Small intestine (tissue), 7 donors: ENCODE measurements around the gene HNRNPR. TPM values are rescaled to one million over a fixed set of nuclear protein-coding genes. Genes with fewer than 3 reads are reported as not detected.
"Not testable (repeated sequence)": the region's sequence is repeated elsewhere in the genome, so short reads cannot be mapped to it uniquely, and the experiment has no call there.

ENCODE experiments used
- DNase-seq, 2 donors: peaks; one replicate each; pipeline versions ENCODE4 v3.0.0 to v3.0.0-alpha.2; 2013
- FAIRE-seq: peaks from 2 replicates; lab custom pipeline; 2012; peaks lifted over from hg19 to GRCh38; lab: Jason Lieb, UNC
- H3K27ac ChIP-seq, 3 donors: one replicate each; pipeline ENCODE4 v1.5.1; 2013; ENCODE audit warnings: low read length in 2 of 3, mild to moderate bottlenecking in 2 of 3, control low read depth in 1 of 3, inconsistent platforms in 1 of 3, low read depth in 1 of 3, moderate library complexity in 1 of 3
- H3K27me3 ChIP-seq, 3 donors: one replicate each; pipeline ENCODE4 v1.6.1; 2013; ENCODE audit warnings: low read length in 3 of 3, inconsistent platforms in 1 of 3; ENCODE audit not compliant: control insufficient read depth in 3 of 3, insufficient read depth in 3 of 3
- H3K36me3 ChIP-seq, 3 donors: one replicate each; pipeline ENCODE4 v1.6.1; 2013; ENCODE audit warnings: low read length in 3 of 3, inconsistent platforms in 1 of 3, low read depth in 1 of 3, mild to moderate bottlenecking in 1 of 3, moderate library complexity in 1 of 3; ENCODE audit not compliant: control insufficient read depth in 3 of 3, insufficient read depth in 2 of 3
- H3K4me1 ChIP-seq, 3 donors: one replicate each; pipeline ENCODE4 v1.6.1; 2013; ENCODE audit warnings: low read length in 2 of 3, inconsistent platforms in 1 of 3, low read depth in 1 of 3, mild to moderate bottlenecking in 1 of 3, moderate library complexity in 1 of 3; ENCODE audit not compliant: control insufficient read depth in 3 of 3, insufficient read depth in 2 of 3
- H3K4me3 ChIP-seq, 3 donors: one replicate each; pipeline ENCODE4 v1.5.1; 2013; ENCODE audit warnings: low read length in 3 of 3, control low read depth in 1 of 3, inconsistent platforms in 1 of 3, low read depth in 1 of 3, mild to moderate bottlenecking in 1 of 3, moderate library complexity in 1 of 3
- H3K9me3 ChIP-seq, 2 donors: one replicate each; pipeline ENCODE4 v1.6.1; 2013; ENCODE audit warnings: low read depth in 1 of 2, low read length in 1 of 2; ENCODE audit not compliant: control insufficient read depth in 2 of 2, insufficient read depth in 1 of 2
- WGBS, 3 donors: extraction: QIAGEN DNeasy Blood & Tissue Kit; methylation state at CpG; one replicate each; pipeline ENCODE4 v1.1.7; 2013; 5-methylcytosine and 5-hydroxymethylcytosine counted together
- polyA plus RNA-seq, 4 donors: library from polyadenylated mRNA; stranded (reverse) in 3 of 4; unstranded in 1 of 4; fragments of 200-250 nt in 3 of 4; fragments of 120-200 nt in 1 of 4; gene quantifications; one replicate each; pipeline versions ENCODE4 v1.2.1 to v1.2.3, GENCODE V29; 2013
- donor health status: healthy with polysubstance abuse.
- donor health status: control.
- donor health status: control.
- donor health status: Bipolar disorder and iron deficiency.
- donor health status: healthy.

The HNRNPR gene
- polyA plus RNA-seq, 4 donors, result 47.8 to 148 (median 78.2) TPM

DNA sequence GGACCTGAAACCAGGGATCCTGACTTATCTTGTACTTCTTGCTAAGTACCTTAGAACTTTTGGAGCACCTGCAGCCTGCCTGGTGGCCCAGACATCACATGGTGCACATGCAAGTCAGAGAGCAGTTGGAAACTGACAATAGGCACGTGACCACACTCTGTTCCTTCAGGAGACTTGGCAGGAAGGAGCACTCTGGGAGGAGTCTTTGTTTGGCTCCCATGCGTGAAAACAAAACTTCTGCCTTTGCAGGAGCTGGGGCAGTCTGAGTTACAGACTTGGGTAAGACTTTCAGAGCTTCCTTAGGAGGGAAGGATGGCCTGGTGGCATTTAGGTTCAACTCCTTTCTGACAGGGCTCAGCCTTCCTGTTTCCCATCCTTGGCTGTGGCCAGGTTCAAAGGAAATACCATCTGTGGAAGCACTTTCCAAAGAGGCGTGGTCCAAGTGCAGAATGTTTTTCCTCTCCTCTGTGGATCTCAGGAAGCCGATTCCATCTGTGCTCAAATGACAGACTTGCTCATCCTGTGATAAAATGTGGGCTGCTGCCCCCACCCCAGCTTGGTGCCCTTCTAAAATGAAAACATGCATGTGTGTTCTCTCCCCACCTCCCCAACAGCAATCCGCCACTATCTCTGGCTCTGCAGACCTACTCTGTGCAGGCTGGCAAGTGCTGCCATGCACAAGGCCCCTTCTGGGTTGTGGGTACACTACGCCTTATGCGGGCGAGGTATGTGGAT is 39.7 kb upstream of the HNRNPR start:
- 70 to 87% (median 76%) methylated on average over 8 of the region's 8 CpGs for WGBS, 3 donors
- Histone ChIP-seq H3K4me1 (peaks cover 2 to 18% (median 9%) of the 10 kb centered on the region in 3 donors), H3K27me3 (no peaks in the 10 kb centered on the region), H3K9me3 (no peaks in the 10 kb centered on the region), H3K27ac (peak overlapping the region in 1 of 3 donors; percentile 43), H3K36me3 (peaks cover 0 to 18% (median 0%) of the 10 kb centered on the region in 3 donors), H3K4me3 (no peak overlapping the region)
- no peak for FAIRE-seq
- no peak for DNase-seq

- peaks cover 2 to 24% (median 11%) of the 10 kb centered on the region in 3 donors for H3K4me1 ChIP-seq
- H3K27me3 ChIP-seq, result no peaks in the 10 kb centered on the region
- peaks cover 0 to 15% (median 0%) of the 10 kb centered on the region in 3 donors for H3K36me3 ChIP-seq
- peak overlapping the region in 2 of 3 donors; percentile 51 to 68 for H3K27ac ChIP-seq
- H3K4me3 ChIP-seq, result no peak overlapping the region
- H3K9me3 ChIP-seq, result no peaks in the 10 kb centered on the region
- peak; percentile 79 to 94 for DNase-seq
- no peak for FAIRE-seq
- 20 to 58% (median 38%) methylated on average over 5 of the region's 5 CpGs for WGBS, 3 donors
Observed at GRCh38 chr1:23381233-23381885, 37.3 kb upstream of the HNRNPR start.

GRCh38 chr1:23380719-23381118 is 36.6 kb upstream of the HNRNPR start:
- H3K27me3 ChIP-seq, result no peaks in the 10 kb centered on the region
- FAIRE-seq (no peak), DNase-seq (no peak)
- 50 to 58% (median 57%) methylated on average over 5 of the region's 5 CpGs for WGBS, 3 donors
- peaks cover 2 to 24% (median 11%) of the 10 kb centered on the region in 3 donors for H3K4me1 ChIP-seq
- H3K4me3 ChIP-seq, result no peak overlapping the region
- no peaks in the 10 kb centered on the region for H3K9me3 ChIP-seq
- peak overlapping the region in 2 of 3 donors; percentile 51 to 68 for H3K27ac ChIP-seq
- H3K36me3 ChIP-seq, result peaks cover 0 to 13% (median 0%) of the 10 kb centered on the region in 3 donors

DNA sequence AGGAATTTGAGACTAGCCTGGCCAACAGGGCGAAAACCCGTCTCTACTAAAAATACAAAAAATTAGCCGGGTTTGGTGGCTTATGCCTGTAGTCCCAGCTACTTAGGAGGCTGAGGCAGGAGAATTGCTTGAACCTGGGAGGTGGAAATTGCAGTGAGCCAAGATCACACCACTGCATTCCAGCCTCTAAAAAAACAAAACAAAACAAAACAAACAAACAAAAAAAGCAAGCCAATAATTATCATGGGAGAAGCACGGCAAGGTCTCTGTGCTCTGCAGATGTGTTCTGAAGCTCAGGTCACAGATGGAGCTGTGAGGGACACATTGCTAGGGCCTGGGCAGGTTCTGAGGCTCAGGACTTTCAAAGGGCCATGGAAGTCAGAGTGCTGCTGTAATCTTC is 36.2 kb upstream of the HNRNPR start:
- H3K27ac ChIP-seq, result not testable (repeated sequence)
- WGBS, 3 donors, result 66 to 73% (median 68%) methylated on average over 4 of the region's 4 CpGs

DNA sequence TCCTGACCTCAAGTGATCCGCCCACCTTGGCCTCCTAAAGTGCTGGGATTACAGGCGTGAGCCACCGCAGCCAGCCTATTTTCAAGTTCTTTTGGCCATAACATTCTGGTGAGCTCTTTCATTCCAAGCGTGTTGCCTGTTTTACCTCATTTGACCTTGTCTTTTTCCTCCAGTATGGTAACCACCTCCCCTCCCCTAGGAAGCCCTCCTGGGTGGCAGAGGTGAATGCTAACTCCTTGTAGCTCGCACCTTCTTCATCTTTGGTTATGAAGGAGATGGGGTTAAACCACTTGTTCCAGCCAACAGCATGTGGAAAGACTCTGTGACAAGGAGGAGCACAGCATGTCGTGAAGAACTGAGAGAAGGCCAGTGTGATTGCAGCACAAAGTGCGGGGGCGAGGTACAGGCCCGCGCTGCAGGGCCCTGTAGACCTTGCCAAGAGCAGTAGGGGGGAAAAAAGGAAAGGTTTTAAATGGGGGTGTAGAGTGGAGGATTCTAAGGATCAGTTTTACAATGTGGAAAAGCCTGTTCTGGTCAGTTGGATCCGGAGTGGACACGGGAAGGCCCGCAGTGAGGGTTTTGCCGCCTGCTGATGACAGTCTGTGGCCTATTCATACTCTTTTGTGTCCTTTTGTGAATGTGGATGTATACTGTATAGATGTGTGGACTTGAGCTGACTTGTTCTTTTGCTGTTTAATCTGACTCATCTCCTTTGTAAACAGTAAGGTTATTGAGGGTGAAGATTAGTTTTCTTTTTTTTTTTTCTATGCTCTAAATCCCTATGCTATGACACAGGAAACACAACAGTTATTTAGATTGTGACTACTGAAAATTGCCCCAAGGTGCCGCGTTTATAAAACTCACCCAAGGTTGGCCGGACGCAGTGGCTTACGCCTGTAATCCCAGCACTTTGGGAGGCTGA is 33.1 kb upstream of the HNRNPR start:
- Histone ChIP-seq H3K4me3 (no peak overlapping the region), H3K27ac (peak overlapping the region; percentile 45 to 74 (median 65)), H3K9me3 (no peaks in the 10 kb centered on the region), H3K4me1 (peaks cover 0 to 25% (median 4%) of the 10 kb centered on the region in 3 donors), H3K27me3 (no peaks in the 10 kb centered on the region), H3K36me3 (peaks cover 0 to 4% (median 0%) of the 10 kb centered on the region in 3 donors)
- DNase-seq (peak; percentile 65 to 67), FAIRE-seq (no peak)
- 39 to 53% (median 46%) methylated on average over 19 of the region's 19 CpGs for WGBS, 3 donors

More for the DNA sequence above, 36.2 kb upstream of the HNRNPR start:
- H3K4me3 ChIP-seq, H3K27me3 ChIP-seq, DNase-seq, FAIRE-seq, H3K9me3 ChIP-seq: not testable (repeated sequence)
- H3K36me3 ChIP-seq, result peaks cover 0 to 12% (median 0%) of the 10 kb centered on the region in 3 donors
- H3K4me1 ChIP-seq, result peaks cover 2 to 24% (median 8%) of the 10 kb centered on the region in 3 donors

DNA sequence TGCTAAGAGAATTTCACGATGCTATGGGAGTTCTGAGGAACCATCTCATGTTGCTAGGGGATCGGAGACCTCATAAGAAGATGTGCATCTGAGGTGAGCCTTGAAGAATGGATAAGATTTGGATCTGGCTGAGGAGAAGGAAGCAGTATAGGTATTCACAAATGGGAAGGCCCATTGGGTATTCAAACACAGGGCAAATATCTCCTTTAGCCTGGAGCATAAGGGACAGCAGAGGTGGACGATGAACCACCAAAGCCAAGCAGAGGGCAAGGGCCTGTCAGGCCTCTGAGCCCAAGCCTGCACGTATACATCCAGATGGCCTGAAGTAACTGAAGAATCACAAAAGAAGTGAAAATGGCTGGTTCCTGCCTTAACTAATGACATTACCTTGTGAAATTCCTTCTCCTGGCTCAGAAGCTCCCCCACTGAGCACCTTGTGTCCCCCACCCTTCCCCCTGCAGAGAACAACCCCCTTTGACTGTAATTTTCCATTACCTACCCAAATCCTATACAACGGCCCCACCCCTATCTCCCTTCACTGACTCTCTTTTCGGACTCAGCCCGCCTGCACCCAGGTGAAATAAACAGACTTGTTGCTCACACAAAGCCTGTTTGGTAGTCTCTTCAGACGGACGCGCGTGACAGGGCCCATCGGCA is 30.1 kb upstream of the HNRNPR start:
- H3K4me1 ChIP-seq, result peaks cover 6 to 29% (median 9%) of the 10 kb centered on the region in 3 donors
- not testable (repeated sequence) for H3K27ac ChIP-seq, FAIRE-seq

GRCh38 chr1:23371987-23372880 is 28.1 kb upstream of the HNRNPR start:
- DNase-seq (no peak), FAIRE-seq (no peak)
- Histone ChIP-seq H3K9me3 (no peaks in the 10 kb centered on the region), H3K27me3 (no peaks in the 10 kb centered on the region), H3K36me3 (peaks cover 0 to 9% (median 0%) of the 10 kb centered on the region in 3 donors), H3K27ac (no peak overlapping the region), H3K4me3 (no peak overlapping the region), H3K4me1 (peaks cover 6 to 32% (median 9%) of the 10 kb centered on the region in 3 donors)
- 84 to 93% (median 85%) methylated on average over 13 of the region's 13 CpGs for WGBS, 3 donors

More for the DNA sequence above, 30.1 kb upstream of the HNRNPR start:
- not testable (repeated sequence) for H3K27me3 ChIP-seq, H3K4me3 ChIP-seq, H3K9me3 ChIP-seq, DNase-seq, H3K36me3 ChIP-seq
- WGBS, 3 donors, result 89 to 91% (median 91%) methylated on average over 12 of the region's 12 CpGs
